ENCODE measurements around the gene PRKCQ.

DNA sequence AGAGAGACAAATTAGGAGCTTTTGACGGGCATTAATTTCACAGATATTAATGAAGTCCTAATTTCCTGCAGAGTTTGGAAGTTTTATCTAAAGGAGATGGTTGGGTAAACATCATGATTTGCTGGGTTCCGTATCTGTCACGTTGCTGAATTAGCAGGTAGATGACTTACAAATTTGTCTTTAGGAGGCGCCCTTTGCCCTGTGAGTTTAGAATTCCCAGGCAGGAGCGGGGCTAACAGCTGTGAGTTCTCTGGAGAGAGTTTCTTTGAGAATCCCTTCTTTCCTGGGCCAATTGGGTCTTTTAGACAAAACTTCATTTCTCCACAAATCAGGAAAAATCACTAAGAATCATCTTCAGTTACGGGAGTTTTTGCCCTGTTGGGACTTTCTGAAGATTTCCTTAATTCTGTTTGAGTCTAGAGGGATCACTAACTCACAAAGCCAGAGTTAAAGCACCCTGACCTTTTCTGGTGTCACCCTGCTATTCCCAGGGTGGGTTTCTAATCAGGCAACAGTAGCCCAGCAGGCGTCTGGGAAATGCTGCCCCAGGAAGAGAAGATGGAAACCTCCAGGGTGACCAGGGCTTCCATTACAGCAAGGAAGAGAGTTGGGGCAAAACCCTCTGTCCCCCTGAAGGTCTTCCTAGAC, 63.7 kb downstream of the PRKCQ start:
- TF ChIP-seq GATA2 (IDR thresholded peaks at IDR 0.05; ENCODE audit: low read depth, low read length) (no peak), GATA3 (IDR thresholded peaks at IDR 0.05; ENCODE audit: low read depth, low read length) (no peak)

All from SH-SY5Y (cell line).